HG03342 (cell line): ENCODE measurements around the gene KIAA1191.

Source experiments
- ATAC-seq: cut with Tn5 transposase; IDR thresholded peaks from one replicate; pipeline ENCODE4 v1.9.1; 2021; ENCODE audit warnings: mild to moderate bottlenecking, moderate library complexity; ENCODE audit not compliant: unreplicated experiment

The KIAA1191 gene

DNA sequence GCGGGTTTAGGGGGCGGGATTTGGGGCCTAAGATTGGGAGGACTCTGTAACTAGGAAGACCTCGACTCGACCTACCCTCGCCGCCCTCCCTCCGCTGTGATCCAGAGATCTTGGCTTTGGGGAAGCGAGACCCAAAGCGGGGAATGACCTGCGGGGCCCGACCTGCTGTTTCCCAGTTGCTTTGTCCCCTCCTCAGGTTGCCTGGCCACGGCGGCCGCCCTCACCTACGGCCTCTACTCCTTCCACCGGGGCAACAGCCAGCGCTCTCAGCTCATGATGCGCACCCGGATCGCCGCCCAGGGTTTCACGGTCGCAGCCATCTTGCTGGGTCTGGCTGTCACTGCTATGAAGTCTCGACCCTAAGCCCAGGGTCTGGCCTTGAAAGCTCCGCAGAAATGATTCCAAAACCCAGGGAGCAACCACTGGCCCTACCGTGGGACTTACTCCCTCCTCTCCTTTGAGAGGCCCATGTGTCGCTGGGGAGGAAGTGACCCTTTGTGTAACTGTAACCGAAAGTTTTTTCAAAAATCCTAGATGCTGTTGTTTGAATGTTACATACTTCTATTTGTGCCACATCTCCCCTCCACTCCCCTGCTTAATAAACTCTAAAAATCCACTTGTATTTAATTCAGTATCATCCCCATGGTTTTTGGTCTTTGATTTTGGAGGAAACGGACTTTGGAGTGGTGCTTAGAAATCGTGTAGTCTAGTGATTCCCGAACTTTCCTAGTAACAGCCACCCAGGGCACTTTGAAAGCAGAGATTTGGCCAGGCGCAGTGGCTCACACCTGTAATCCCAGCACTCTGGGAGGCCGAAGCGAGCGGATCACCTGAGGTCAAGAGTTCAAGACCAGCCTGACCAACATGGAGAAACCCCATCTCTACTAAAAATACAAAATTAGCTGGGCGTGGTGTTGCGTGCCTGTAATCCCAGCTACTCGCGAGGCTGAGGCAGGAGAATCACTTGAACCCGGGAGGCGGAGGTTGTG is 27.9 kb upstream of the KIAA1191 start:
- ATAC-seq = peak; percentile 30

GRCh38 chr5:176388444-176389134 is 27.0 kb upstream of the KIAA1191 start, which contains the start of the genes HIGD2A and NOP16:
Gene HIGD2A (plus strand): TSS chr5:176388751. CDS start chr5:176388820, 69 bp downstream.
Gene NOP16 (minus strand): TSS chr5:176388598. CDS start chr5:176388539, 59 bp downstream.
- peak; percentile 82 for ATAC-seq

DNA sequence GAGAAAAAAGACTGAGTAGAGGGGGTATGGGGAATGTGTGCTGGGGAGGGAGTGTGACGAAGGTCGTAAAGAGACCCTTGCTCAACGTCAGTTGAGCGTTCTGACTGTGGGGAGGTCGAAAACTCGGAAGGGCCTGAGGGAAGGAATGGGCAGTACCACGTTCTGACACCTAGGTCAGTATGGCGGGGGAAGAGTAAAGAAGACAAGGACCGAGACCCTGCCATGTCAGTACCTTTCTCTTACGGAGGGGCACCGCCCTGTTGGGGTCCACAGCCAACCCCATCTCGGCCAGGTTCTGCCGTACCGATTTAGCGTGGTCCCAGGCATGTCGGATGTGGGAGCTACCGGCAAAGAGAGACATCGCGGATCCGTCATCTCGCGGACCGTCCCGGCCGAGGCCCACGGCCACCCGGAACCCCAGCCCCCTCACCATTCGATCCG is 26.5 kb upstream of the KIAA1191 start:
- ATAC-seq = no peak

DNA sequence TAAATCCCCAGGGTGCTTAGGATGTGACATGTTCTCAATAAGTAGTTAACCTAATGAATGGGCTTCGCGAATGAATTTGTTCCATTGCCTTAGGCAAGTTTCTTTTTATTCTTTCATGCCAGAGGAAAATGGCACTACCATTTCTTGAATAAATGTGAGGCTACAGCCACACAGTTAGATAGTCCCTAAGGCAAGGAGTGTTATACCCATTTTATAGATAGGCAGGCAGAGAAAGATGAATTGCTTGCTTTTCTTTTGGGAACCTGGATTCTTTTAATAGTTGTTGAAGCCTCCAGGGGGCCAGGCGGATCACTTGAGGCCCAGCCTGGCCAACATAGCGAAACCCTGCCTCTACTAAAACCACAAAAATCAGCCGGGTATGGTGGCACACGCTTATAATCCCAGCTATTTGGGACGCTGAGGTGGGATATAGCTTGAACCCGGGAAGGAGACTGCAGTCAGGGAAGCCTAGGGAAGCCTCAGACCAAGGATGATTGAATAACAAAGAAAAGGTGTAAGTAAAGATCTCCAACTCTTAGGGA is 25.9 kb upstream of the KIAA1191 start:
- ATAC-seq = no peak

GRCh38 chr5:176386491-176386890 is 24.9 kb upstream of the KIAA1191 start:
- no peak for ATAC-seq

DNA sequence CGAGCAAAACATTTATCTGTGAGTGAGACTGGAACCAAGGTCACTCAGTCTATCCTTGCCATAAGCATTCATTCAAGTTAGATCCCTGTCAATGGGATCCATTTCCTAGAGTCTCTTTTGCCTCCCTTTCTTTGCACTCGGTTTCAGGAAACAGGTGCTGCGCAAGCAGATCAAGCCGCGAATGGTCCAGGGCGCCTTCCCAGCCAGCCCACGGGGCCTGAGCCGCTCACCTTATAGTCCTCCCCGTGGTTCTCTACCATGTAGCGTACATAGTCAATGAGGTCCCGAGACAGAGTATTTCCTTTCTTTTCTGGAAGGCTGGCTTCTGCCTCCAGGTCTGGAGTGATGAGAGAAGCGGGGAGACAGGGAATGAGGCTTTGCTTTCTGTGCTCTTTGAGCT is 23.4 kb upstream of the KIAA1191 start:
- ATAC-seq = no peak

- ATAC-seq = no peak
Measured at GRCh38 chr5:176384366-176384930, 22.9 kb upstream of the KIAA1191 start.

GRCh38 chr5:176383961-176384360 is 22.4 kb upstream of the KIAA1191 start:
- ATAC-seq = no peak

DNA sequence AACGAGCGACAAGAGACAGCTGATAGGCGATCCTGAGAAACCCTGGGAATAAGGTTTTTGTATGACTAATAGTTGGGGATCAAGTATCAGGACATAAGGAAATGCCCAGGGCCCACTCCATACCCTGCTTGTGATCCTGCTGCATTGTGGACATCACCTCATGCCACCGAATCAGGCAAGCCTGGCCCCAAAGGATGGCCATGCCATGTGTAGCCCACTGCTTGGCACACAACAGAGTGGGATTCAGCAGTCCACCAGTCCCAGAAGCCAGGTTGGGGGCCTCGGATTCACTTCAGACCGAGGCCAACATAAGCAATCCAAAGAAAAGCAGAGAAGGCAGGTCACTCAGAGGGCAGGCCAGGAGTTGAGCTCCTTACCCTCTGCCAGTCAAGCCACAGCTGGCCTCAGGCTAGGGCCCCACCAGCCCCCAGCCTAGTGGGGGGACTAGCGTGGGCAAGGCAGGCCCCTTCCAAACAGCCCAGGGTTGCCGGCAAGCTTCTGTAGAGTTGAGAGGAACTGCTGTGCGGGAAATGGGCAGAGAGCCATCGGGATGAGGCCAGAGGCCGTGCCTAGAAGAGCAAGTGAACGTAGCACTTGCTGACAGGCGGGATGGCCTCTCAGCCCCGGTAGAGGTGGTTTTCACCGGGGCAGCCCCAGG is 21.8 kb upstream of the KIAA1191 start:
- no peak for ATAC-seq

- ATAC-seq = no peak
Measured at GRCh38 chr5:176382721-176383120, 21.2 kb upstream of the KIAA1191 start.

- no peak for ATAC-seq
Measured at GRCh38 chr5:176381979-176382378, 20.4 kb upstream of the KIAA1191 start.

GRCh38 chr5:176381423-176381822 is 19.9 kb upstream of the KIAA1191 start:
- ATAC-seq = no peak

DNA sequence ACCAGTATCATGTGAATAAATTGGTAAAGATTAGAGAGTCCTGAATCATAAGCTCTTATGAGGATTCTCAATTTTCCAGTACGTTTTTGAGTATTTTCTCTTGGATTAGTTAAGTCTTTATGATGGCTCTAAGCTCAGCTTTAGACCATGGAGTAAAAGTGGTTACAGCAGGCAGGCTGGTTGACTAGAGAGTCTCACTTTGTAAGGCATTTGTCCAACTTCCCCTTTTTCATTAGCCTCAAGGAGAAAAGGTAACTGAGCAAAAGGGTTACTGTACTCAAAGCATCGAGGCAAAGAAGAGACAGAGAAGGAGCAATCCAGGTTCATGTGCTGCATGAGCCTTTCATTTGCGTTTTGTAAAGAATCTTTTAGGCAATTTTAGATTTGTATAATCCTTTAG is 18.3 kb upstream of the KIAA1191 start:
- ATAC-seq = no peak

- ATAC-seq = no peak
Measured at GRCh38 chr5:176373100-176373818, 11.7 kb upstream of the KIAA1191 start.

DNA sequence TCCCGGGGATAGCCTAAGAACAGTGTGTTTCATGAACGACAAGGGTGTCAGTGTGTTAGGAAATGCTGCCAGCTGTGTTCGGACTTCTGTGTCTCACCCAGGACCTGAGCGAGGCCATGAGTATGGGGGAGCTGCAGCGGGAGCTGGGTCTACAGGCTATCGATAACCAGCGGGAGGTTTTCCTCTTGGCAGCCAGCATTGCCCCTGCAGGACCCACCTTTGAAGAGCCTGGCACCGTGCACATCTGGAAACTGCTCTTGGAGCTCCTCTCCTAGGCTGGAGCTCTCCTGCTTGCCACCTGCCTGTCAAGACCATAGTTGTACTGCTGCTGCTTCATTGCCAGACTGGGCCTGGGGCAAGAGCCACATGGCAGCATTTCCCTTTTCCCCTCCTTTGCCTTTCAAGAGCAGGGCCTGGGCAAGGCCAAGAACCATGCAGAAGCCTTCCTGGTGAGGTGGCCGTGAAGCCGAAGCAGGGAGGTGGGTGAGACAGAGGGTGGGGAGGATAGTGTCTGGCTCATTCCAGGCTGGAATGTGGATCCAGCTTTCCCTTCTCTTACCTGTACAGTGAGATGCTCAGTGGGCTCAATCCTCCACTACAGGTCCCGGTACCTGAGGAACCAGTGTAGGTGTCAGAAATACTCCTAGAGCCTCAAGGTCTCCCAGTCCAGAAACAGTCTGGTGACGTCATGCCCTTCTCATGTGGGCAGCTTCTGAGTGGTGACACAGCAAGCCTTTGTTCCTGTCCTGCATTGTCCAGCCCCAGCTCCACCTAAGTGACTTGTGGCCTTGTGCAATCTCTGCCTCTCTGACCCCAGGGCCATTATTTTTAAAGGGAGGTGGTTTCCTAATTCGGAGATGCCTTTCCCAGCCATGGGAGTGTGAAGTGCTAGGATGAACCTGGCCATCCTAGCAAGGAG is 10.3 kb upstream of the KIAA1191 start:
- ATAC-seq = no peak

- no peak for ATAC-seq
Measured at GRCh38 chr5:176369934-176370711, 8.6 kb upstream of the KIAA1191 start.

- ATAC-seq = no peak
Measured at GRCh38 chr5:176368726-176369125, 7.2 kb upstream of the KIAA1191 start.

DNA sequence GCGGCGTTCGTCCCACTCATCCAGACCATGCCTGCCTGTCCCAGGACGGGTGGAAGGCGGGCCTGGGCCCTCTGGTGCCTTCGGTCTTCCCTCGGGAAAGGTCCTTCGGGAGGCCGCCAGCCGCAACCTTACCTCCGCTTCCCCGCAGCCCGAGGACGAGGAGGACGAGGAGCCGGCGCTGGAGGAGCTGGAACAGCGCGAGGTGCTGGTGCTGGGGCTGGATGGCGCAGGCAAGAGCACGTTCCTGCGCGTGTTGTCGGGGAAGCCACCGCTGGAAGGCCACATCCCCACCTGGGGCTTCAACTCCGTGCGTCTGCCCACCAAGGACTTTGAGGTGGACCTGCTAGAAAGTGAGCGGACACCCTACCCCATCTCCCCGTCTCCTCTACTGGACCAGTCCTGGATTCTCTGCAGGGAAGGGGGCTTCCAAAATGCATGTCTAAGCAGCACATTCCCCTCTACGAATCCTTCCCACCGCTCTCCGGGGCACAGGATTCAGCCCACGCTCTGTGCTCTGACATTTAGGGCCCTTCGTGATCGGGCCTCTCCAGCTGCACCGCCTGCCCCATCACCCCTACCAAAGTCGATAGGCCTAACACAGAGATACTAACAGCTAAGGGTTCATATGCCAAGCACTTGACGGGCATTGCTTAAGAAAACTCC is 4.8 kb upstream of the KIAA1191 start:
- ATAC-seq = no peak
